K562 (cell line): ENCODE results near the gene YPEL4. TPM values are rescaled to one million over a fixed set of nuclear protein-coding genes. Genes with fewer than 3 reads are reported as not detected.
A peak's percentile ranks its signal among the peaks of the same experiment; 100 is the strongest.

ENCODE experiments used
- ARNT ChIP-seq, 2 experiments: fragments of 450-650 bp; IDR thresholded peaks; 2 replicates each; pipeline ENCODE4 v1.6.1; 2016; ENCODE audit warnings: mild to moderate bottlenecking in 1 of 2
- BCL6 ChIP-seq: fragments of 250-450 bp; sonication (Bioruptor Pico); IDR thresholded peaks from 2 replicates; pipeline ENCODE4 v1.4.0; 2020
- CBX2 ChIP-seq: fragments of 200-600 bp; sonication (generic); IDR thresholded peaks from one replicate; pipeline ENCODE4 v1.6.1; 2012; ENCODE audit warnings: mild to moderate bottlenecking, low read length, inconsistent platforms; ENCODE audit not compliant: insufficient read depth, poor library complexity, severe bottlenecking
- CBX3 ChIP-seq, 2 experiments: IDR thresholded peaks; 1 replicate in 1 of 2; 2 replicates in 1 of 2; pipeline ENCODE4 v1.6.1; 2012; ENCODE audit warnings: inconsistent platforms in 2 of 2, low read length in 2 of 2, borderline replicate concordance in 1 of 2, control low read depth in 1 of 2
- E2F4 ChIP-seq: sonication (generic); formaldehyde crosslinking; IDR thresholded peaks from 2 replicates; pipeline ENCODE4 v1.8.0; 2022; ENCODE audit warnings: mild to moderate bottlenecking, low read depth, missing genetic modification reagents
- ESRRB ChIP-seq: fragments of 250-450 bp; sonication (Bioruptor Pico); IDR thresholded peaks from 2 replicates; pipeline ENCODE4 v1.5.0; 2020; ENCODE audit warnings: mild to moderate bottlenecking, moderate library complexity, borderline replicate concordance
- FOXP4 ChIP-seq: sonication (generic); formaldehyde crosslinking; IDR thresholded peaks from 2 replicates; pipeline ENCODE4 v1.8.0; 2022; ENCODE audit warnings: mild to moderate bottlenecking, missing genetic modification reagents, borderline replicate concordance
- JUN ChIP-seq, 2 experiments: sonication (generic) in 1 of 2; formaldehyde crosslinking in 1 of 2; IDR thresholded peaks; 2 replicates each; pipeline versions ENCODE4 v1.6.1 to v1.8.0; 2012 to 2022; ENCODE audit warnings: borderline replicate concordance in 2 of 2, mild to moderate bottlenecking in 2 of 2, improper control_type of control experiment in 1 of 2, low read depth in 1 of 2, low read length in 1 of 2, missing genetic modification reagents in 1 of 2
- KAT7 ChIP-seq: sonication (generic); formaldehyde crosslinking; IDR thresholded peaks from 2 replicates; pipeline ENCODE4 v1.8.0; 2022; ENCODE audit warnings: missing genetic modification reagents, mild to moderate bottlenecking, borderline replicate concordance
- NR2C2 ChIP-seq, 2 experiments: fragments of 200-800 bp in 1 of 2; sonication (Bioruptor generic) in 1 of 2; sonication (generic) in 1 of 2; formaldehyde crosslinking in 1 of 2; IDR thresholded peaks; 2 replicates each; pipeline versions ENCODE4 v1.6.1 to v1.8.0; 2016 to 2022; ENCODE audit warnings: mild to moderate bottlenecking in 1 of 2, missing compliant biosample characterization in 1 of 2, missing genetic modification characterization in 1 of 2, missing genetic modification reagents in 1 of 2
- SIX5 ChIP-seq, 2 experiments: IDR thresholded peaks; 2 replicates each; pipeline ENCODE4 v1.6.1; 2011; ENCODE audit warnings: low read length in 2 of 2, borderline replicate concordance in 1 of 2, low read depth in 1 of 2, mild to moderate bottlenecking in 1 of 2, moderate library complexity in 1 of 2; ENCODE audit not compliant: insufficient read depth in 1 of 2
- SLC30A9 ChIP-seq: fragments of 250-450 bp; sonication (Bioruptor Pico); IDR thresholded peaks from 2 replicates; pipeline ENCODE4 v1.8.0; 2022; ENCODE audit warnings: mild to moderate bottlenecking, moderate library complexity
- SMARCB1 ChIP-seq: IDR thresholded peaks from 2 replicates; pipeline ENCODE4 v1.6.1; 2011; ENCODE audit warnings: improper control_type of control experiment, low read depth; ENCODE audit not compliant: insufficient read length
- U2AF1 ChIP-seq: fragments of 200-400 bp; formaldehyde crosslinking; optimal IDR thresholded peaks from 2 replicates; pipeline ENCODE3; 2017; ENCODE audit warnings: mild to moderate bottlenecking, low read depth, low read length, moderate library complexity
- ZEB2 ChIP-seq: fragments of 450-650 bp; IDR thresholded peaks from 2 replicates; pipeline ENCODE4 v1.6.1; 2016
- ZNF740 ChIP-seq, 3 experiments: fragments of 200-800 bp in 1 of 3; sonication (Bioruptor generic) in 1 of 3; sonication (generic) in 1 of 3; formaldehyde crosslinking in 1 of 3; IDR thresholded peaks; 2 replicates each; pipeline versions ENCODE4 v1.6.1 to v1.8.0; 2016 to 2022; ENCODE audit warnings: mild to moderate bottlenecking in 2 of 3, missing compliant biosample characterization in 2 of 3, missing genetic modification characterization in 2 of 3, missing genetic modification reagents in 1 of 3
- ZNF830 ChIP-seq: fragments of 250-450 bp; sonication (Bioruptor Pico); IDR thresholded peaks from 2 replicates; pipeline ENCODE4 v1.5.0; 2021; ENCODE audit warnings: mild to moderate bottlenecking
- polyA plus RNA-seq, 8 experiments: library from polyadenylated mRNA; depleted of rRNA in 4 of 8; stranded (reverse) in 5 of 8; unstranded in 3 of 8; fragments of >200 nt; fragmentation: Nextera tagmentation in 2 of 8; fragmentation: Illumina TruSeq in 1 of 8; extraction: Ambion mirVana in 2 of 8; extraction: Trizol in 1 of 8; gene quantifications; 2 replicates each; pipeline versions ENCODE4 v1.2.1 to v1.2.3, GENCODE V29; 2011 to 2014; ENCODE audit warnings: inconsistent platforms in 1 of 8, missing spikeins in 1 of 8
- total RNA-seq, 7 experiments: library from RNA; depleted of rRNA in 6 of 7; stranded (reverse); fragments of >200 nt in 6 of 7; fragmentation: Illumina TruSeq in 2 of 7; extraction: Trizol in 2 of 7; gene quantifications; 2 replicates each; pipeline versions ENCODE4 v1.2.1 to v1.2.3, GENCODE V29; 2011 to 2021; ENCODE audit warnings: low replicate concordance in 1 of 7
- TF ChIP-seq, protein P1 (sequence below): fragments of 250-450 bp; sonication (Bioruptor Pico); IDR thresholded peaks from 2 replicates; pipeline ENCODE4 v1.4.0; 2020; ENCODE audit warnings: mild to moderate bottlenecking

YPEL4 gene
- total and polyA plus RNA-seq, 9 of the 15 experiments (the other 6 are each of a cell fraction or from before 2014, with no cell fraction given): 0.07 to 1.4 (median 0.40) TPM; not detected in 2

DNA sequence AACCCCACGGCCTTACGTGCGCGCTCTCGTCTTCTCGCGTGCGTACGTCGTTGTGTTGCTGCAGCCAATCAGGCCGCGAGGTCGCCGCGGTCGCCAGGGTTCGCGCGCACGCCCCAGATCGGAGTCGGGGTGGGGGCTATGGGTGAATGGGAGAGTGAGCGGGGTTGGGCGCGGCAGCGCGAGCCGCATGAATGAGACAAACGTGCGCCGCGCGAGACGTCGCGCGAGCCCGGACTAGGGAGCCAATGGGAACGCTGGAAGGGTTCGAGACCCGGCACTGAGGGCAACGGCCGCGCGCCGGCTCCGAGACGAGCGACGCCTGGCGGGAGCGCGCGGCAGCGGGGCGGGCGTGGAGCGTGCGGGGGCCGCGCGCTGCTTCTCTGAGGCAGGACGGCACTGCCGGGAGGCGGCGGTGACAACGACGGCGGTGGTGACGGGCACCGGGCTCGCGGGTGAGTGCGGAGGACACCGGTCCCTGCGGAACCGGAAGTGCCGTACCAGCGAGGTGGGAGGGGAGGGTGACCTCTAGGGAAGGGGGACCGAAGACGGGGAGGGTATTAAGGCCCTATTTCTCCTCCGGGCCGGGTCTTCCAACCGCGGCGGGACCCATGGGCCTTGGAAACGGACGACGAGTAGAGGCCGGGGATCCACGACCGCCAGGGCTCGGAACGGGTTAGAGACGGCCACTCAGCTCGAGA, 18.2 kb upstream of the YPEL4 start, which contains the start of gene ZDHHC5 (continued):
- TF ChIP-seq E2F4 (no peak; the same call in 1 of the 2 replicates), SMARCB1 (no peak), KAT7 (CRISPR knock-in tag) (no peak), ARNT (IDR thresholded peaks at IDR 0.05) (no peak), NR2C2 (CRISPR knock-in tag; IDR thresholded peaks at IDR 0.05) (peak; percentile 87), NR2C2 (tag; IDR thresholded peaks at IDR 0.05) (peak; percentile 94), U2AF1 (no peak), FOXP4 (CRISPR knock-in tag) (no peak), ZNF830 (CRISPR knock-in tag) (no peak), ZEB2 (no peak), SIX5 (IDR thresholded peaks at IDR 0.05; ENCODE audit: borderline replicate concordance in 1 of 2, insufficient read depth in 1 of 2, low read depth in 1 of 2, low read length in 2 of 2) (peak in 1 of 2 experiments; percentile 28; a peak in 1 of 4 replicates), ESRRB (CRISPR knock-in tag) (no peak), JUN (IDR thresholded peaks at IDR 0.05; ENCODE audit: borderline replicate concordance, low read depth, low read length) (no peak), JUN (CRISPR knock-in tag; IDR thresholded peaks at IDR 0.05; ENCODE audit: borderline replicate concordance) (0 out of 2 replicates have a peak, but pooled peaks have one; percentile 17), CBX2 (no peak), BCL6 (no peak), ZNF740 (CRISPR knock-in tag; IDR thresholded peaks at IDR 0.05) (peak; percentile 40; the same call in 1 of the 2 replicates), ZNF740 (tag; IDR thresholded peaks at IDR 0.05) (no peak), CBX3 (IDR thresholded peaks at IDR 0.05; ENCODE audit: borderline replicate concordance in 1 of 2, low read length in 2 of 2) (no peak), SLC30A9 (CRISPR knock-in tag) (no peak)
- TF ChIP-seq, protein P1, sequence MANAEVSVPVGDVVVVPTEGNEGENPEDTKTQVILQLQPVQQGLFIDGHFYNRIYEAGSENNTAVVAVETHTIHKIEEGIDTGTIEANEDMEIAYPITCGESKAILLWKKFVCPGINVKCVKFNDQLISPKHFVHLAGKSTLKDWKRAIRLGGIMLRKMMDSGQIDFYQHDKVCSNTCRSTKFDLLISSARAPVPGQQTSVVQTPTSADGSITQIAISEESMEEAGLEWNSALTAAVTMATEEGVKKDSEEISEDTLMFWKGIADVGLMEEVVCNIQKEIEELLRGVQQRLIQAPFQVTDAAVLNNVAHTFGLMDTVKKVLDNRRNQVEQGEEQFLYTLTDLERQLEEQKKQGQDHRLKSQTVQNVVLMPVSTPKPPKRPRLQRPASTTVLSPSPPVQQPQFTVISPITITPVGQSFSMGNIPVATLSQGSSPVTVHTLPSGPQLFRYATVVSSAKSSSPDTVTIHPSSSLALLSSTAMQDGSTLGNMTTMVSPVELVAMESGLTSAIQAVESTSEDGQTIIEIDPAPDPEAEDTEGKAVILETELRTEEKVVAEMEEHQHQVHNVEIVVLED (CRISPR knock-in tag): peak; percentile 97
